Hepatocyte (in vitro differentiated cells): Measurements from ENCODE around the gene MYH2. TPM values are rescaled to one million over a fixed set of nuclear protein-coding genes. Genes with fewer than 3 reads are reported as not detected.

Experiments used
- DNase-seq: peaks from one replicate; pipeline ENCODE4 v3.0.0-alpha.2; 2016; ENCODE audit warnings: low spot score
- H2AFZ ChIP-seq: fragments of 200-600 bp; sonication (generic); 2 replicates; pipeline ENCODE4 v1.6.0; 2016; ENCODE audit warnings: antibody characterized with exemption, mild to moderate bottlenecking
- H3K27ac ChIP-seq: fragments of 200-600 bp; sonication (generic); 2 replicates; pipeline ENCODE4 v1.5.1; 2016; ENCODE audit warnings: mild to moderate bottlenecking
- H3K27me3 ChIP-seq: fragments of 200-600 bp; sonication (generic); 2 replicates; pipeline ENCODE4 v1.6.1; 2016
- H3K36me3 ChIP-seq: fragments of 200-600 bp; sonication (generic); replicated peaks from 2 replicates; pipeline ENCODE4 v1.5.1; 2016; ENCODE audit warnings: low read depth; ENCODE audit not compliant: insufficient read depth
- H3K4me1 ChIP-seq: fragments of 200-600 bp; sonication (generic); 2 replicates; pipeline ENCODE4 v1.5.1; 2016; ENCODE audit warnings: mild to moderate bottlenecking, moderate library complexity; ENCODE audit not compliant: insufficient read depth
- H3K4me2 ChIP-seq: fragments of 200-600 bp; sonication (generic); 2 replicates; pipeline ENCODE4 v1.6.0; 2016
- H3K4me3 ChIP-seq: fragments of 200-600 bp; sonication (generic); 2 replicates; pipeline ENCODE4 v1.5.1; 2016; ENCODE audit warnings: mild to moderate bottlenecking
- H3K79me2 ChIP-seq: fragments of 200-600 bp; sonication (generic); 2 replicates; pipeline ENCODE4 v1.6.0; 2017; ENCODE audit warnings: mild to moderate bottlenecking
- H3K9me2 ChIP-seq: fragments of 200-600 bp; sonication (generic); replicated peaks from 2 replicates; pipeline ENCODE4 v1.6.0; 2017; ENCODE audit warnings: mild to moderate bottlenecking; ENCODE audit not compliant: insufficient read depth
- H3K9me3 ChIP-seq: fragments of 200-600 bp; sonication (generic); 2 replicates; pipeline ENCODE4 v1.5.1; 2016; ENCODE audit warnings: low read depth, mild to moderate bottlenecking
- H4K20me1 ChIP-seq: fragments of 200-600 bp; sonication (generic); 2 replicates; pipeline ENCODE4 v1.6.0; 2016; ENCODE audit warnings: mild to moderate bottlenecking; ENCODE audit not compliant: insufficient read depth, poor library complexity, severe bottlenecking
- CTCF ChIP-seq: fragments of 200-600 bp; sonication (generic); IDR thresholded peaks from 2 replicates; pipeline ENCODE4 v1.5.1; 2016; ENCODE audit warnings: antibody characterized with exemption, mild to moderate bottlenecking; ENCODE audit not compliant: poor library complexity
- EZH2 ChIP-seq: fragments of 200-600 bp; sonication (generic); IDR thresholded peaks from 2 replicates; pipeline ENCODE4 v1.6.1; 2016; ENCODE audit warnings: antibody characterized with exemption, mild to moderate bottlenecking, borderline replicate concordance
- EZH2phosphoT487 ChIP-seq: fragments of 200-600 bp; sonication (generic); IDR thresholded peaks from one replicate; pipeline ENCODE4 v1.6.1; 2018; ENCODE audit warnings: antibody characterized with exemption, mild to moderate bottlenecking, low read depth, moderate library complexity; ENCODE audit not compliant: unreplicated experiment, severe bottlenecking
- WGBS: methylation state at CpG from one replicate; pipeline ENCODE4 v1.1.6; 2016; ENCODE audit warnings: low lambda C conversion rate; ENCODE audit errors: missing lambda C conversion rate; 5-methylcytosine and 5-hydroxymethylcytosine counted together
- polyA plus RNA-seq: library from polyadenylated mRNA; unstranded; fragments of >200 nt; fragmentation: Nextera tagmentation; extraction: Ambion mirVana; gene quantifications from 2 replicates; pipeline ENCODE4 v1.2.1, GENCODE V29; 2016
- total RNA-seq: library from RNA; depleted of rRNA; stranded (reverse); fragments of >200 nt; gene quantifications from 2 replicates; pipeline ENCODE4 v1.2.3, GENCODE V29; 2014

Gene MYH2
- total RNA-seq (not detected in 2 replicates), polyA plus RNA-seq (not detected in 2 replicates)

- no peaks in the 10 kb centered on the region for H4K20me1 ChIP-seq
- no peak within 1 kb of the TSS for H3K4me2 ChIP-seq
- WGBS, result 51% methylated on average over 9 of the region's 9 CpGs
- no peaks in the 10 kb centered on the region for H3K36me3 ChIP-seq
- H3K9me2 ChIP-seq, result no peaks in the 10 kb centered on the region
- H3K4me3 ChIP-seq, result no peak within 1 kb of the TSS
- H3K79me2 ChIP-seq, result no peaks in the 10 kb centered on the region
- DNase-seq, result no peak
- TF ChIP-seq CTCF (no peak), EZH2phosphoT487 (no peak), EZH2 (no peak)
- H3K9me3 ChIP-seq, result no peaks in the 10 kb centered on the region
- peaks cover 5% of the 10 kb centered on the region for H3K27me3 ChIP-seq
- H3K27ac ChIP-seq, result no peak within 1 kb of the TSS
- H3K4me1 ChIP-seq, result no peaks in the 10 kb centered on the region
- no peak within 1 kb of the TSS for H2AFZ ChIP-seq
These were observed at the start of gene MYH2 for GRCh38 chr17:10549096-10549842. Gene MYH2 (minus strand): TSS chr17:10549658. CDS start chr17:10547920, 1,738 bp downstream.

- H3K9me3 ChIP-seq, result no peaks in the 10 kb centered on the region
- no peak for DNase-seq
- H3K4me2 ChIP-seq, result no peak overlapping the region
- no peak overlapping the region for H2AFZ ChIP-seq
- H3K27me3 ChIP-seq, result peaks cover 12% of the 10 kb centered on the region
- no peak overlapping the region for H3K27ac ChIP-seq
- TF ChIP-seq CTCF (no peak), EZH2phosphoT487 (no peak), EZH2 (no peak)
- H3K9me2 ChIP-seq, result no peaks in the 10 kb centered on the region
- no peaks in the 10 kb centered on the region for H4K20me1 ChIP-seq
- no peaks in the 10 kb centered on the region for H3K79me2 ChIP-seq
- 56% methylated on average over 2 of the region's 2 CpGs for WGBS
- H3K4me3 ChIP-seq, result no peak overlapping the region
- H3K4me1 ChIP-seq, result no peaks in the 10 kb centered on the region
- H3K36me3 ChIP-seq, result no peaks in the 10 kb centered on the region
These were observed 49.2 kb upstream of the MYH2 start for GRCh38 chr17:10598621-10599020.

- Histone ChIP-seq H3K4me2 (no peak overlapping the region), H3K36me3 (no peaks in the 10 kb centered on the region), H3K27ac (no peak overlapping the region), H2AFZ (no peak overlapping the region), H3K4me3 (no peak overlapping the region), H3K9me3 (no peaks in the 10 kb centered on the region), H4K20me1 (no peaks in the 10 kb centered on the region), H3K27me3 (no peaks in the 10 kb centered on the region), H3K4me1 (no peaks in the 10 kb centered on the region), H3K9me2 (no peaks in the 10 kb centered on the region), H3K79me2 (no peaks in the 10 kb centered on the region)
- WGBS, result 85% methylated on average over 8 of the region's 8 CpGs
- DNase-seq, result no peak
- TF ChIP-seq EZH2phosphoT487 (no peak), EZH2 (no peak), CTCF (no peak)
These were observed 40.2 kb upstream of the MYH2 start for GRCh38 chr17:10589553-10590145.
